ENCODE data around the gene KCNAB3.

KCNAB3 gene

GRCh38 chr17:7897090-7897489 lies 32.6 kb downstream of the KCNAB3 start:
- no peak for DNase-seq

GRCh38 chr17:7894866-7895265 lies 34.8 kb downstream of the KCNAB3 start:
- no peak for DNase-seq

GRCh38 chr17:7894226-7894625 lies 35.4 kb downstream of the KCNAB3 start:
- DNase-seq: no peak

- no peak for DNase-seq
These were observed 36.3 kb downstream of the KCNAB3 start for GRCh38 chr17:7893187-7893880.

GRCh38 chr17:7889166-7889955 lies 40.3 kb downstream of the KCNAB3 start:
- peak; percentile 30 to 33 for DNase-seq

GRCh38 chr17:7888184-7888920 lies 41.3 kb downstream of the KCNAB3 start, which contains the start of gene CHD3:
CHD3 (plus strand) TSS chr17:7888789; CDS start chr17:7889001, 212 bp downstream.
- DNase-seq: peak in 1 of 2 experiments; percentile 23

- DNase-seq: peak; percentile 77 to 80
These were observed 42.0 kb downstream of the KCNAB3 start for GRCh38 chr17:7887482-7888183.

- DNase-seq: peak in 1 of 2 experiments; percentile 80
These were observed 42.6 kb downstream of the KCNAB3 start for GRCh38 chr17:7887038-7887481.

GRCh38 chr17:7886227-7887037 lies 43.2 kb downstream of the KCNAB3 start:
- peak in 1 of 2 experiments; percentile 10 for DNase-seq

GRCh38 chr17:7885367-7886226 lies 44.1 kb downstream of the KCNAB3 start:
- peak in 1 of 2 experiments; percentile 3 for DNase-seq

GRCh38 chr17:7884581-7885366 lies 44.9 kb downstream of the KCNAB3 start:
- DNase-seq: peak in 1 of 2 experiments; percentile 4

- DNase-seq: no peak
These were observed 45.8 kb downstream of the KCNAB3 start for GRCh38 chr17:7883781-7884386.

GRCh38 chr17:7882629-7883028 lies 47.0 kb downstream of the KCNAB3 start:
- DNase-seq: no peak

- DNase-seq: no peak
These were observed 47.6 kb downstream of the KCNAB3 start for GRCh38 chr17:7882068-7882467.

GRCh38 chr17:7881276-7882054 lies 48.2 kb downstream of the KCNAB3 start:
- DNase-seq: peak; percentile 12 to 21

GRCh38 chr17:7880076-7880868 lies 49.4 kb downstream of the KCNAB3 start:
- no peak for DNase-seq

GRCh38 chr17:7878234-7878633 lies 51.4 kb downstream of the KCNAB3 start:
- DNase-seq: no peak

Measured in Kasumi-1 (cell line).